HG02642 (cell line): ENCODE measurements around the gene LMNB1.
"Not testable (repeated sequence)": the region's sequence is repeated elsewhere in the genome, so short reads cannot be mapped to it uniquely, and the experiment has no call there.

Source experiments
- ATAC-seq: cut with Tn5 transposase; IDR thresholded peaks from one replicate; pipeline ENCODE4 v1.9.1; 2021; ENCODE audit warnings: mild to moderate bottlenecking; ENCODE audit not compliant: unreplicated experiment, poor library complexity

The LMNB1 gene

DNA sequence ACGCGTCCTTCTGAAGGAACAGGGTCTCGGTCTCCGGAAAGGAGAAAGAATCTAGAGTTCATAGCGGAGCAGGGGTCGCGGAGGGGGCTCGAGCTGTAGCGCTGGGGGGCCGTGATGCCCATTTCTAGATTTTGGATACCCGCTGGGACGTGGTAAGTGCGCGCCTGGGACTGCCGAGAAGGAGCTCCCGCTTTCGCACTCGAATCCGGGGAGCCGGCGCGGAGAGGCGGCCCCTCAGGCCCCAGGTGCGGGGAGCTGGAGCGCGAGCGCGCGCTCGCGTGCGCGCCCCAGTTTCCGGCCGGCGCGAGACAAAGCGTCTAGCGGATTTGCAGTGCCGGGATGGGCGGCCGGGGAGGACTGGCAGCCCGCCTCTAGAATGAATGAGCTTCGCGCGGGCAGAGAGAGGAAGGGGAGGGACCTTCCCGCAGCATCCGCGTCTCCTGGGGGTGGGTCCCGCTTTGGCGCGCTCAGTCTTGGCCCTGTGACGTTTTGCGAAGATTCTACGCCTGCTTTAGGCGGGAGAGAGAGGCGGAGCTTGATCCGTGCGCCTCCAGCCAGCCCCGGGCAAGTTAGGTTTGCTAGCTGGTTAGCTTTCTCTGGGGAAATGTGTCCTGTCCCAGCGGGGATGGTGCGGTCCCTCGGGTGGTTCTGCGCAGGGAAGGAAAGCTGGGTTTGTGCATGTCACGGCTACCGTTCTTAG is 1.2 kb downstream of the LMNB1 start:
- peak; percentile 62 for ATAC-seq

- no peak for ATAC-seq
Measured at GRCh38 chr5:126778675-126779403, 1.9 kb downstream of the LMNB1 start.

GRCh38 chr5:126780165-126780827 is 3.4 kb downstream of the LMNB1 start:
- ATAC-seq: no peak

GRCh38 chr5:126788409-126788808 is 11.5 kb downstream of the LMNB1 start:
- ATAC-seq: not testable (repeated sequence)

- ATAC-seq: no peak
Measured at GRCh38 chr5:126793097-126793496, 16.2 kb downstream of the LMNB1 start.

DNA sequence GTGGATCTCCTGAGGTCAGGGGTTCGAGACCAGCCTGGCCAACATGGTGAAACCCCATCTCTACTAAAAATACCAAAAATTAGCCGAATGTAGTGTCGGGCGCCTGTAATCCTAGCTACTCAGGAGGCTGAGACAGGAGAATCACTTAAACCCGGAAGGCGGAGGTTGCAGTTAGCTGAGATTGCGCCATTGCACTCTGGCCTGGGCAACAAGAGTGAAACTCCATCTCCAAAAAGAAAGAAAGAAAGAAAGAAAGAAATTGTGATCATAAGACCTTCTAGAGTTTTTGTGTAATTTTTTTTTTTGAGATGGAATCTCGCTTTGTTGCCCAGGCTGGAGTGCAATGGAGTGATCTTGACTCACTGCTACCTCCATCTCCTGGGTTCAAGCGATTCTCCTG is 16.7 kb downstream of the LMNB1 start:
- not testable (repeated sequence) for ATAC-seq

GRCh38 chr5:126794157-126794828 is 17.4 kb downstream of the LMNB1 start:
- ATAC-seq: peak; percentile 48

DNA sequence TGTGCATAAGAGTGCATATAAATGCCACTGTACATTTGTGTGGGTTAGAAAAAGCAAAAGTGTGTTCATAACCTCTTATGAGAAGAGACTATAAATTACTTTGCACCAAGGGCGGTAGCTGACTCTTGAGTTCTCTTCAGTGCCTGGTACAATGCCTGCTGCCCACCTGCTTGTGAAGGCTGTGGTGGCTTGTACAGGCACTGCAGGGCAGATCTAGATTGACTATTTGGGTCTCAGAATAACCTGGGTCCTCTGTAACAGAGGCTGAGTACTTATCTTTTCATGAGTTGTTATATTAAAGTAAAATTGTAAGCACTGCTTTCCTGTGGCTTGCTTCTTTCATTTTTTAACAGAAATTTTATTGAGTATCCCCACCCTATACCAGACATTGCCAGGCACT is 22.8 kb downstream of the LMNB1 start:
- ATAC-seq: no peak

DNA sequence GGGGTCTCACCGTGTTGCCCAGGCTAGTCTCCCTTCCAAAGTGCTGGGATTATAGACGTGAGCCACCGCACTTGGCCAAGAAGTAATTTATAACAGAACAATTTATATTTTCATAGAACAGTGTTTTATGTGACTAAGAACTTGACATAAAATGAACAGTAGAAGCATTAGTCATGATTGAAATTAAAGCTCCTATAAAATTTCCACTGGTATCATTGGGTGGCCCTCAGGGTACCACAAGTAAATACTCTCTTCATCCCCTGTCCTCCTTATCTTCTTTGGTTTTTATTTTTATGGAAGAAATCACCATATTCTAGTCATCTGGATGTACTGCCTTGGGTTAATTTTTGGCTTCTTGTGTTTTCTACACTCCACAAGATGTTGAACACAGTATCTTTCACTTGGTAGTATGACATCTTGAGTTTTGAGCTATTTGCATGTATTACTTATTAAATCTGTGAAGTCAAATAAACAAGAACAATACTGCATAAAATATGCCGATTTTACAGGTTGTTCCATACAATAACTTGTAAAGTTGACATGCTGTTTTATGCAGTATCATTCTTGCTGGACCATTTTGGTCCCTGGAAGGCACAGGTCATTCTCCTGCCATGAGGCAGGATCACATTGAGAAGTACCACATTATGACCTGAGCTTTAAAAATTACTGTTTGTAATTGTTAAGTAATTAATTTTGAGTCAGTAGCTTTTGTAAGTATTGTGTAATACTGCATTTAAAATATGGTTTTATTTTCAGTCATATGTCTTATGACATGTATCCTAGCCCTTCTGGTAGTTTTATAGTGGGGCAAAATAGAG is 24.4 kb downstream of the LMNB1 start:
- no peak for ATAC-seq

DNA sequence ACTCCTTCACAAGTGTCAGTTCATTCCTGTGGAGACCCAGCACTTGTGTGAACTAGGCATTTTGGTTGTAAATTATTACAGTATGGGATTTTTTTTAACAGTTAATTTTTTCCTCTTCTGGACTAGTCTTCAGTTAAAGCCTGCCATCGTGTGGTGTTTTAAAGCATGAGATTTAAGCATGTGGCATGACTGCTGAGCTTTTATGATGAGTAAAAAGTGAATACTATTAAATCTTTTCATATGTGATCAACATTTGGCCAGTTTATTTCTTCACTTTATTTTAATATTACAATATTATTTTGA is 25.0 kb downstream of the LMNB1 start:
- ATAC-seq: no peak

- no peak for ATAC-seq
Measured at GRCh38 chr5:126805063-126805462, 28.1 kb downstream of the LMNB1 start.

- peak; percentile 48 for ATAC-seq
Measured at GRCh38 chr5:126808521-126808988, 31.6 kb downstream of the LMNB1 start.

GRCh38 chr5:126809916-126810315 is 33.0 kb downstream of the LMNB1 start:
- no peak for ATAC-seq

DNA sequence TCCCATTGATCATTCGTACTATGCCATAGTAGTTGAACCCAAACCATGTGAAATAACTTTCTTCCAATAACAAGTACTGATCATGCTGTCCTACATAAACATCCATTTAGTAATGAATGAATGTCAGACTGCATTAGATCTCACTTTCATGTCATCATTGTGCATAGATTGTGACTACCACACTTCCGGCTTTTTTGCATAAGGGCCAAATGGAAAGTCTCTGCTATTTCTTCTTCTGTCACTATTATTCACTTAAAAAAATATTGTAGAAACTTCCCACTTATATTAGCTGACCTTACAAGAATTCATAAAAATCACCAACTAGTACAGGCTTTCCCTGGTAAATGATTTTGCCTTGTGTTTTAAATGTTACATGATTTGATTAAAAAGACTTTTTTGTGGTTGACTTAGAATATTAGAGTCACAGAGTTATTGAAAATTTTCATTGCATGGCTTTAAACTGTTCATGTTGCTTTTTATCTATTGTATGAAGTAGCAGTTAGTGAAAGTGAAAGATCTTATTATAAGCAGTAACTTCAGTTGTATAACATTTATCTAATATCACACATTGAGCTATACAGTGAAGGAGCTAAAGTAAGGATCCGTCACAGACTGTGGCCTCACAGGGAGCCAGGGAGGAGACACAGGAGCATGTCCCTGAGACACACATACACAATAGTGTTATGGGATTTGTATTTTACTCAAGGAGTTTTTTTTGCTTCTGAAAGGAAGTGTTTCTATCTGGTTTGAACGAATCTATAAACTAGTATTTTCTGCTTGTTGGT is 33.9 kb downstream of the LMNB1 start:
- no peak for ATAC-seq

- no peak for ATAC-seq
Measured at GRCh38 chr5:126811515-126812198, 34.7 kb downstream of the LMNB1 start.

- no peak for ATAC-seq
Measured at GRCh38 chr5:126812199-126812570, 35.2 kb downstream of the LMNB1 start.

DNA sequence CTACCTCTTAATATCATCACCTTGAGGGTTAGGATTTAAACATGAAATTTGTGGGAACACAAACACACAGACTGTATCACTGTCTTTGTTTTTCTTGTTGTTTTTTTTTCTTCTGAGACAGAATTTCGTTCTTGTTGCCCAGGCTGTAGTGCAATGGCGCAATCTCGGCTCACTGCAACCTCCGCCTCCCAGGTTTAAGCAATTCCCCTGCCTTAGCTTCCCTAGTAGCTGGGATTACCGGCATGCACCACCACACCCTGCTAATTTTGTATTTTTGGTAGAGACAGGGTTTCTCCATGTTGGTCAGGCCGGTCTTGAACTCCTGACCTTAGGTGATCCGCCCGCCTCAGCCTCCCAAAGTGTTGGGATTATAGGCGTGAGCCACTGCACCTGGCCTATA is 36.9 kb downstream of the LMNB1 start:
- ATAC-seq: not testable (repeated sequence)

DNA sequence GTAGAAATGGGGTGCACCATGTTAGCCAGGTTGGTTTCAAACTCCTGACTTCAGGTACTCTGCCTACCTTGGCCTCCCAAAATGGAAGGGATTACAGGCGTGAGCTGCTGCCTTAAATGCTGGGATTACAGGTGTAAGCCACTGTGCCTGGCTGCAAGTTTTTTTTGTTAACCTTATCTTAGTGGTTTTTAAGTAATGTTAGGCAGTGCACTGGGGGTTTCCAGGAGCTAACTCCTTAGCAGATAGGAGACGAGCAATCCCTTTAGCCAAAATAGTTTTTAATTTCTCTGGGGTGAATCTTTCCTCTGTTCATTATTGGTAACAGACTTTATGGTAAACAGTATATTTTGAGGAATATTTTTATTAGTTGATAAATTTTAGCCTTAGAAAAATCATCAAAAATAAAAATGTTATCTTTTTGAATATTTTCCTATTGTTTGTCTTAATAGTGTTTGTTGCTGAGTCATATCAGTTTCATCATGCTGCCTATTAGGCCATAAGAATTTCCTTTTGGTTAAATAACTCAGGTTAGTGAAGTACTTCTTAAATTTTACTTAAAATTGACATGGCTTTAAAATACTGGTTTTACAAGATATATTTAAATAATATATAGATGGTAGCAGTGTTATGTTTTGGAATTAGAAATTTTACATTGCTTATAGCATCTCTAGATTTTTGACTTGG is 37.9 kb downstream of the LMNB1 start:
- ATAC-seq: no peak
